Adrenal gland (tissue), 12 donors: ENCODE measurements around the gene CFAP221. TPM values are rescaled to one million over a fixed set of nuclear protein-coding genes. Genes with fewer than 3 reads are reported as not detected.

Source experiments
- DNase-seq, 7 donors: peaks; one replicate each; pipeline ENCODE4 v3.0.0-alpha.2; 2019 to 2020
- H3K27ac ChIP-seq, 5 donors: fragments of 200-600 bp; sonication (generic) in 4 of 5; 1 replicate in 3 of 5; 2 replicates in 2 of 5; pipeline versions ENCODE4 v1.5.1 to v1.8.0; 2016 to 2020; ENCODE audit warnings: mild to moderate bottlenecking in 1 of 5
- H3K27me3 ChIP-seq: fragments of 200-600 bp; 2 replicates; pipeline ENCODE4 v1.8.0; 2021
- H3K36me3 ChIP-seq, 2 donors: fragments of 200-600 bp; replicated peaks in 1 of 2; 1 replicate in 1 of 2; 2 replicates in 1 of 2; pipeline versions ENCODE4 v1.5.1 to v1.8.0; 2018 to 2022
- H3K4me1 ChIP-seq, 2 donors: fragments of 200-600 bp; replicated peaks in 1 of 2; 1 replicate in 1 of 2; 2 replicates in 1 of 2; pipeline versions ENCODE4 v1.5.1 to v1.8.0; 2018 to 2021
- H3K4me3 ChIP-seq, 4 donors: fragments of 200-600 bp; sonication (generic) in 3 of 4; one replicate each; pipeline ENCODE4 v1.5.1; 2016 to 2018
- H3K9me3 ChIP-seq, 3 donors: fragments of 200-600 bp; sonication (generic) in 1 of 3; replicated peaks in 1 of 3; 1 replicate in 2 of 3; 2 replicates in 1 of 3; pipeline versions ENCODE4 v1.5.1 to v1.8.0; 2016 to 2021
- POLR2A ChIP-seq, 2 donors: fragments of 450-650 bp; IDR thresholded peaks; one replicate each; pipeline ENCODE4 v1.6.1; 2017; ENCODE audit warnings: antibody characterized with exemption in 2 of 2, mild to moderate bottlenecking in 2 of 2, moderate library complexity in 1 of 2
- WGBS, 4 donors: extraction: QIAGEN DNeasy Blood & Tissue Kit in 2 of 4; methylation state at CpG; one replicate each; pipeline versions ENCODE4 v1.1.5 to v1.1.7; 2013 to 2017; 5-methylcytosine and 5-hydroxymethylcytosine counted together
- intact Hi-C, 2 donors: fragments of 100-400 bp; cut with DNase I; formaldehyde crosslinking; loops; one replicate each; pipeline versions ENCODE4 v1.14.1 to v1.15.0; 2022 to 2023
- polyA plus RNA-seq, 3 donors: library from polyadenylated mRNA; stranded (reverse); fragments of 200-250 nt in 2 of 3; fragments of 350-450 nt in 1 of 3; fragmentation: Illumina TruSeq in 1 of 3; extraction: RNeasy Lipid Tissue Mini Kit (QIAGEN cat#74804) in 1 of 3; gene quantifications; one replicate each; pipeline ENCODE4 v1.2.3, GENCODE V29; 2013 to 2014
- total RNA-seq, 9 donors: library from RNA; depleted of rRNA in 4 of 9; stranded (reverse); fragments of >200 nt in 4 of 9; fragments of 120-200 nt in 1 of 9; fragmentation: NEBNext Ultra II Directional in 1 of 9; extraction: Animal tissue kit (Norgen Biotek cat#: 25700) in 1 of 9; gene quantifications; one replicate each; pipeline versions ENCODE4 v1.1.0 to v1.2.4, GENCODE V29; 2013 to 2023
- TF ChIP-seq, protein P1 (sequence below), 6 experiments: fragments of 450-650 bp in 4 of 6; fragments of 200-600 bp in 2 of 6; sonication (generic) in 1 of 6; IDR thresholded peaks; 1 replicate in 5 of 6; 2 replicates in 1 of 6; pipeline versions ENCODE4 v1.5.1 to v1.8.0; 2016 to 2021; ENCODE audit warnings: antibody characterized with exemption in 6 of 6, mild to moderate bottlenecking in 2 of 6, moderate library complexity in 1 of 6
- donor health status: healthy with polysubstance abuse.
- donor health status: Bipolar disorder and iron deficiency.
- donor health status: DM: yes; HTN: yes; CAD: no.
- donor health status: DM: no; HTN: no; CAD: no.
- donor health status: DM: no; HTN: no; CAD: no.
- donor health status: DM: yes; HTN: yes; CAD: no.

The CFAP221 gene
- total and polyA plus RNA-seq, 12 donors = 1.1 to 14.0 (median 4.4) TPM

DNA sequence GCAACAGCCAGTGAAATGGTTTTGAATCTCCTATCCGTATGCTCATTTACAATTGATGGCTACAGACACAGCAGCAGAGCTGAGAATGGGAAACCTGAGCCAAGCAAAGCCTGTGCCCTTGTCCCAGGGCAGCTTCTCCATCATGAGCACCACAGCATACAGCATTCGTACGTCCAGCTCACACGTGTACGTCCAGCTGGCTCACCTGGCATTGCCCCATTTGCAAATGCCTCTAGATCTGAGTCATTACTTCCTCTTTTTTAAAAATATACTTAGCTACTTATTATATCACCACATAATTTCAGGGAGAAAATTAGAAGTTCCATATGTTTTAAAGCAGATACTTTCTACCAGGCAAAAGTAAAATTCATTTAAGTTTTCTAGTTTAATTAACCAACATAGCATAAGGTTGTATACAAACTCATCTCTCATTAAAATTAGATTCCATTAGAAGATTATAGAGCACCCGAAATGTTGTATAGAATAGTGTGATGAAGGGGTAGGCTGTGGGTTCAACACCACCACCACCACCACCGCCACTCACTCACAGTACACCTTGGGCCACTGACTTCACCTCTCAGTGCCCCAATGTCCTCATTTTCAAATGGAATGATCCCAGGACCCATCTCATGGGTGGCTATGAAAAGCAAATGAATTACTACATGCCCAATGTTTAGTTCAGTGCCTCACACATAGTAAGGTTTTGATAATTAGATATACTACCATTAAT lies 103.4 kb downstream of the CFAP221 start:
- H3K27me3 ChIP-seq = no peaks in the 10 kb centered on the region
- TF ChIP-seq POLR2A (IDR thresholded peaks at IDR 0.05) = no peak
- TF ChIP-seq, protein P1, sequence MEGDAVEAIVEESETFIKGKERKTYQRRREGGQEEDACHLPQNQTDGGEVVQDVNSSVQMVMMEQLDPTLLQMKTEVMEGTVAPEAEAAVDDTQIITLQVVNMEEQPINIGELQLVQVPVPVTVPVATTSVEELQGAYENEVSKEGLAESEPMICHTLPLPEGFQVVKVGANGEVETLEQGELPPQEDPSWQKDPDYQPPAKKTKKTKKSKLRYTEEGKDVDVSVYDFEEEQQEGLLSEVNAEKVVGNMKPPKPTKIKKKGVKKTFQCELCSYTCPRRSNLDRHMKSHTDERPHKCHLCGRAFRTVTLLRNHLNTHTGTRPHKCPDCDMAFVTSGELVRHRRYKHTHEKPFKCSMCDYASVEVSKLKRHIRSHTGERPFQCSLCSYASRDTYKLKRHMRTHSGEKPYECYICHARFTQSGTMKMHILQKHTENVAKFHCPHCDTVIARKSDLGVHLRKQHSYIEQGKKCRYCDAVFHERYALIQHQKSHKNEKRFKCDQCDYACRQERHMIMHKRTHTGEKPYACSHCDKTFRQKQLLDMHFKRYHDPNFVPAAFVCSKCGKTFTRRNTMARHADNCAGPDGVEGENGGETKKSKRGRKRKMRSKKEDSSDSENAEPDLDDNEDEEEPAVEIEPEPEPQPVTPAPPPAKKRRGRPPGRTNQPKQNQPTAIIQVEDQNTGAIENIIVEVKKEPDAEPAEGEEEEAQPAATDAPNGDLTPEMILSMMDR (IDR thresholded peaks at IDR 0.05) = no peak
- H3K36me3 ChIP-seq = no peaks in the 10 kb centered on the region
- no peaks in the 10 kb centered on the region for H3K9me3 ChIP-seq
- peak in 1 of 7 donors; percentile 71 for DNase-seq
- WGBS, 4 donors = 47 to 81% (median 77%) methylated on average over 7 of the region's 7 CpGs
- intact Hi-C loops = no loop called here
- no peak overlapping the region for H3K4me3 ChIP-seq
- peaks cover 0 to 6% of the 10 kb centered on the region in 2 donors for H3K4me1 ChIP-seq
- H3K27ac ChIP-seq = no peak overlapping the region

DNA sequence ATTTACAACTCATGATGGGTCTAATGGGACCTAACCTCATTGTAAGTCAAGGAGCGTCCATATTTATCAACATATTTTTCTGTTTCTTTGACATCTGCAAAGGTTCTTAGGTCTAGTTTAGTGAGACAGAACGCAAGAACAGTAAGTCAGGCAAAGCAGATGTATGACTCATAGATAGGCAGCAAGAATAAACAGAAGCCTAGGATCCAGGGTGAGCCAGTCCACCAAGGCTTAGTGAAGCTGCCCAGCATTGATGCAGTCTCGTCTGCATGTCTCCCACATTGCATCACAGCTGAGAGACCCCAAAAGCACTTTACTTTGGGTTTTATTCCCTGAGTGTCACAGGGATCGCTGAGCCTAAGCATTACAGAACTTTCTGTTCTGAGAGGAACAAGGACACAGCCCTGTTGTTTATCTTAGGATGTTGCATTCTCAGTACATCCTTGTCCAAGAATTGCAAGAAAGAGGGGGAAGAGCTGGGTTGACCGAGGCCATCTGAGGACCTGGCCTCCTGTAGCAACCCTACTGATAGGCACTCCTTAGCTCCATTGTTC lies 105.2 kb downstream of the CFAP221 start:
- TF ChIP-seq, protein P1 (IDR thresholded peaks at IDR 0.05) = no peak
- TF ChIP-seq POLR2A (IDR thresholded peaks at IDR 0.05) = no peak
- H3K9me3 ChIP-seq = no peaks in the 10 kb centered on the region
- H3K36me3 ChIP-seq = no peaks in the 10 kb centered on the region
- no peak overlapping the region for H3K27ac ChIP-seq
- WGBS, 4 donors = 77 to 84% (median 80%) methylated on average over 5 of the region's 5 CpGs
- intact Hi-C loops = no loop called here
- H3K4me3 ChIP-seq = no peak overlapping the region
- H3K27me3 ChIP-seq = no peaks in the 10 kb centered on the region
- peaks cover 0 to 6% of the 10 kb centered on the region in 2 donors for H3K4me1 ChIP-seq
- DNase-seq = no peak

DNA sequence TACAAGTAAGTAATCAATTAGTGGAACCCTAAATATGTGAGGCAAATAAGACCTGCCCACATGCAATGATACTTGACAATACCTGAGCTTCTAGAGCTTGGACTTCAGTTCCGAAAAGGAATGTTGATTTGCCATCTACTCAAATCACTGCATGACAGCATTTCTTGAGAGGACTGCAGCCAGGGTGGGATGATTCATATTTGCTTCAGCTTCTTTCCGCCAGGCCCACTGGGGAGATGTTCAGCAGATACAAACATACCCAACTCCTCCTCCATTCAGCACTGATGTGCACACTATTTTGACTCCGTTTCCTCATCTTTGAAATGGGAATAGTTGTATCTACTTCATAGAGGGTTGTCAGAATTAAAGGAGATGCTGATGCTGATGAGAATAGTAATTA lies 106.0 kb downstream of the CFAP221 start:
- Histone ChIP-seq H3K27me3 (no peaks in the 10 kb centered on the region), H3K36me3 (no peaks in the 10 kb centered on the region), H3K4me3 (no peak overlapping the region), H3K9me3 (no peaks in the 10 kb centered on the region), H3K4me1 (peaks cover 0 to 5% of the 10 kb centered on the region in 2 donors), H3K27ac (no peak overlapping the region)
- no peak for DNase-seq
- 82 to 91% (median 88%) methylated on average over 3 of the region's 3 CpGs for WGBS, 4 donors
- TF ChIP-seq, protein P1 (IDR thresholded peaks at IDR 0.05) = no peak
- no peak for TF ChIP-seq POLR2A (IDR thresholded peaks at IDR 0.05)
- intact Hi-C loops = loop anchor here in 1 of 2 donors (10.0 kb wide), 1 partner anchor 245 kb away; no protein-coding TSS in a partner anchor

DNA sequence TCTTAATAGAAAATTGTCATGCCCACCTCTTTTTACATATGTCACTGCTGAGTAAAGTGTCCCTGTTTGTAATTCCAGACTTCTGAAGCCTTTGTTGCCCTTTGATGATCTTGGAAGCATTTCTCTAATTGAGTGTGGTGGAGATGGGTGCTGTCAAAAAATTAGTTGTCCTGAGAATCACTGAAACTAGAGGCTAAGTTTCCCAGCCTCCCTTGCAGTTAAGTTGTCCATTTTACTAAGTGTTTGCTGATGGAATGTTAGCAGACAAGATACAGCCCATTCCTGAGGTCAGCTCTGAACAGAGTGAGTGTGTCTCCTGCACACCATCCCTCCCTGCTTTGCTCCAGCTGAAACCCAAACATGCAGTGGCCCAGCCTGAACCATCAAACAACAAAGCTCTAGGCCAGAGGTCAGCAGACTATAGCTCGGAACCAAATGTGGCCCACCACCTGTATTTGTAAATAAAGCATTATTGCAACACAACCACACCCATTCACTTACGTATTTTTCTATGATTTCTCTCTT lies 106.7 kb downstream of the CFAP221 start:
- intact Hi-C loops = loop anchor here in 1 of 2 donors (10.0 kb wide), 1 partner anchor 246 kb away; no protein-coding TSS in a partner anchor
- no peak for TF ChIP-seq POLR2A (IDR thresholded peaks at IDR 0.05)
- TF ChIP-seq, protein P1 (IDR thresholded peaks at IDR 0.05) = no peak
- 81 to 95% (median 91%) methylated on average over 2 of the region's 2 CpGs for WGBS, 4 donors

More for the DNA sequence above, 106.7 kb downstream of the CFAP221 start:
- no peaks in the 10 kb centered on the region for H3K4me1 ChIP-seq
- H3K27ac ChIP-seq = no peak overlapping the region
- H3K9me3 ChIP-seq = no peaks in the 10 kb centered on the region
- no peaks in the 10 kb centered on the region for H3K36me3 ChIP-seq
- no peak for DNase-seq
- no peak overlapping the region for H3K4me3 ChIP-seq
- no peaks in the 10 kb centered on the region for H3K27me3 ChIP-seq
